ENCODE data around the gene TPBGL. TPM values are rescaled to one million over a fixed set of nuclear protein-coding genes. Genes with fewer than 3 reads are reported as not detected.

The TPBGL gene, protein sequence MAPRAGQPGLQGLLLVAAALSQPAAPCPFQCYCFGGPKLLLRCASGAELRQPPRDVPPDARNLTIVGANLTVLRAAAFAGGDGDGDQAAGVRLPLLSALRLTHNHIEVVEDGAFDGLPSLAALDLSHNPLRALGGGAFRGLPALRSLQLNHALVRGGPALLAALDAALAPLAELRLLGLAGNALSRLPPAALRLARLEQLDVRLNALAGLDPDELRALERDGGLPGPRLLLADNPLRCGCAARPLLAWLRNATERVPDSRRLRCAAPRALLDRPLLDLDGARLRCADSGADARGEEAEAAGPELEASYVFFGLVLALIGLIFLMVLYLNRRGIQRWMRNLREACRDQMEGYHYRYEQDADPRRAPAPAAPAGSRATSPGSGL
- total RNA-seq = 0.07 to 0.11 TPM (median 0.11 TPM) in 3 replicates

GRCh38 chr11:75240311-75241035 is at the start of gene TPBGL:
Gene TPBGL, plus strand, starts transcription at chr11:75240774. Its CDS starts 276 bp downstream, at chr11:75241050.
- DNase-seq (ENCODE audit: low spot score in 2 of 2, unreplicated experiment in 2 of 2) = no peak
- no peak for TF ChIP-seq CTCF (IDR thresholded peaks at IDR 0.05; ENCODE audit: unreplicated experiment)
- Mint-ChIP-seq H3K27me3 (ENCODE audit: low read depth) (peaks cover 87% of the 10 kb centered on the region), H3K4me3 (peak within 1 kb of the TSS; percentile 62), H3K9me3 (no peaks in the 10 kb centered on the region), H3K36me3 (no peaks in the 10 kb centered on the region), H3K4me1 (peaks cover 6% of the 10 kb centered on the region), H3K27ac (no peak within 1 kb of the TSS)

- Mint-ChIP-seq H3K27me3 (ENCODE audit: low read depth) (peaks cover 5% of the 10 kb centered on the region), H3K4me1 (no peaks in the 10 kb centered on the region), H3K27ac (no peak overlapping the region), H3K9me3 (no peaks in the 10 kb centered on the region), H3K36me3 (no peaks in the 10 kb centered on the region), H3K4me3 (no peak overlapping the region)
- no peak for DNase-seq (ENCODE audit: low spot score in 2 of 2, unreplicated experiment in 2 of 2)
- no peak for TF ChIP-seq CTCF (IDR thresholded peaks at IDR 0.05; ENCODE audit: unreplicated experiment)
Measured at GRCh38 chr11:75191330-75191717, 49.2 kb upstream of the TPBGL start.

DNA sequence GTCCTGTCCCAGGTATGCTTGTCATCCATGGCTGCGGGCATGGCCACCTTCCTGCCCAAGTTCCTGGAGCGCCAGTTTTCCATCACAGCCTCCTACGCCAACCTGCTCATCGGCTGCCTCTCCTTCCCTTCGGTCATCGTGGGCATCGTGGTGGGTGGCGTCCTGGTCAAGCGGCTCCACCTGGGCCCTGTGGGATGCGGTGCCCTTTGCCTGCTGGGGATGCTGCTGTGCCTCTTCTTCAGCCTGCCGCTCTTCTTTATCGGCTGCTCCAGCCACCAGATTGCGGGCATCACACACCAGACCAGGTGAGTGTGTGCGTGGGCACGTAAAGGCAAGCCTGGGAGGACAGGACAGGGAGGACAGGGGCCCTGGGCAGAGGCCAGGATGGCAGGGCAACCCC is 47.3 kb upstream of the TPBGL start:
- Mint-ChIP-seq H3K9me3 (no peaks in the 10 kb centered on the region), H3K4me3 (no peak overlapping the region), H3K36me3 (no peaks in the 10 kb centered on the region), H3K4me1 (no peaks in the 10 kb centered on the region), H3K27me3 (ENCODE audit: low read depth) (peaks cover 5% of the 10 kb centered on the region), H3K27ac (no peak overlapping the region)
- no peak for TF ChIP-seq CTCF (IDR thresholded peaks at IDR 0.05; ENCODE audit: unreplicated experiment)
- no peak for DNase-seq (ENCODE audit: low spot score in 2 of 2, unreplicated experiment in 2 of 2)

GRCh38 chr11:75193711-75194110 is 46.9 kb upstream of the TPBGL start:
- Mint-ChIP-seq H3K4me3 (no peak overlapping the region), H3K4me1 (no peaks in the 10 kb centered on the region), H3K36me3 (no peaks in the 10 kb centered on the region), H3K9me3 (no peaks in the 10 kb centered on the region), H3K27me3 (ENCODE audit: low read depth) (peaks cover 5% of the 10 kb centered on the region), H3K27ac (no peak overlapping the region)
- no peak for DNase-seq (ENCODE audit: low spot score in 2 of 2, unreplicated experiment in 2 of 2)
- no peak for TF ChIP-seq CTCF (IDR thresholded peaks at IDR 0.05; ENCODE audit: unreplicated experiment)

DNA sequence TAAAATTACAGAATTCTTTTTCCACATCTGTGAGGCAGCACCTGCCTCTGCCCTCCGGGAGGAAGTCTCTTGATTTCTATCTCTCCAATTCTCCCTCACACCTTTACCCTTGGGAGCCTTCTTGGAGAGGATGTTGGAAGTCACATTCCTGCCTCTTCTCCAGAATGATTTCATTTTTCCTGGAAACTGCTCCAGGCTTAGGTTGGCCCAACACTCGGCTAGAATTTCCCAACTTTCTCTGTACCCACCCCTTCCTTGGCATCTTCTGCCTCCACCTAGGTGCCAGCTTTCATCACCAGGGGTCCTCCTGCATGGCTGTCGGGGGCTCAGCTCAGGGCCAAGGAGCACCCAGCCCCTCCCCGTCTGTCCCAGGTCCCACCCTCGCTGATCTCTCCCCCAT is 46.4 kb upstream of the TPBGL start:
- TF ChIP-seq CTCF (IDR thresholded peaks at IDR 0.05; ENCODE audit: unreplicated experiment) = no peak
- Mint-ChIP-seq H3K4me3 (no peak overlapping the region), H3K9me3 (no peaks in the 10 kb centered on the region), H3K36me3 (no peaks in the 10 kb centered on the region), H3K27ac (no peak overlapping the region), H3K4me1 (no peaks in the 10 kb centered on the region), H3K27me3 (ENCODE audit: low read depth) (peaks cover 5% of the 10 kb centered on the region)
- DNase-seq (ENCODE audit: low spot score in 2 of 2, unreplicated experiment in 2 of 2) = no peak

Measured in mesothelial cell of epicardium (in vitro differentiated cells).